HG02870 (cell line): ENCODE measurements around the gene MIPOL1.
"Not testable (repeated sequence)": the region's sequence is repeated elsewhere in the genome, so short reads cannot be mapped to it uniquely, and the experiment has no call there.

Experiments used
- ATAC-seq: cut with Tn5 transposase; IDR thresholded peaks from one replicate; pipeline ENCODE4 v1.9.1; 2021; ENCODE audit warnings: mild to moderate bottlenecking, moderate library complexity; ENCODE audit not compliant: unreplicated experiment

The MIPOL1 gene

DNA sequence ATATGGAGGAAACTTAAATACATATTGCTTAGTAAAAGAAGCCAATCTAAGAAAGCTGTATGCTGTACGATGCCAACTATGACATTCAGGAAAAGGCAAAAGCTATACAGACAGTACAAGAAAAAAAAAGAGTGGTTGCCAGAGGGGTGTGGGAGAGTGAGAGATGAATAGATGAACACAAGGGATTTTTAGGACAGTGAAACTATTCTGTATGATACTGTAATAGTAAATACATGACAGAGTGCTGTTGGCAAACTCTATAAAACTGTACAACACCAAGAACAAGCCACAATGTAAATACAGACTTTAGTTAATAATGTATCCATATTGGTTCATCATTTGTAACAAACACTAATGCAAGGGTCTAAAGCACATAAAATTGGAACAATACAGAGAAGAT, 10.9 kb upstream of the MIPOL1 start:
- ATAC-seq = no peak

DNA sequence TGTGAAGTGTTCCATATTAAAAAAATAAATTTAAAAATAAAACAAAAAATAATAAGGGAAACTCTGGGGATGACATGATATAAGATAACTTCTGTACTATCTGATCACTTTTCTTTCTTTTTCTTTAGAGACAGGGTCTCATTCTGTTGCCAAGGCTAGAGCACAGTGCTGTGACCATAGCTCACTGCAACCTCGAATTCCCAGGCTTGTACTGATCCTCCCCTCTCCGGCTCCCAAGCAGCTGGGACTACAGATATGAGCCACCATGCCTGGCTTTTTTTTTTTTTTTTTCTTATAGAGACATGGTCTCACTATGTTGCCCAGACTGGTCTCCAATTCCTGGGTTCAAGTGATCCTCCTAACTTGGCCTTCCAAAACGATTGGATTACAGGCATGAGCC, 10.4 kb upstream of the MIPOL1 start:
- ATAC-seq = no peak

DNA sequence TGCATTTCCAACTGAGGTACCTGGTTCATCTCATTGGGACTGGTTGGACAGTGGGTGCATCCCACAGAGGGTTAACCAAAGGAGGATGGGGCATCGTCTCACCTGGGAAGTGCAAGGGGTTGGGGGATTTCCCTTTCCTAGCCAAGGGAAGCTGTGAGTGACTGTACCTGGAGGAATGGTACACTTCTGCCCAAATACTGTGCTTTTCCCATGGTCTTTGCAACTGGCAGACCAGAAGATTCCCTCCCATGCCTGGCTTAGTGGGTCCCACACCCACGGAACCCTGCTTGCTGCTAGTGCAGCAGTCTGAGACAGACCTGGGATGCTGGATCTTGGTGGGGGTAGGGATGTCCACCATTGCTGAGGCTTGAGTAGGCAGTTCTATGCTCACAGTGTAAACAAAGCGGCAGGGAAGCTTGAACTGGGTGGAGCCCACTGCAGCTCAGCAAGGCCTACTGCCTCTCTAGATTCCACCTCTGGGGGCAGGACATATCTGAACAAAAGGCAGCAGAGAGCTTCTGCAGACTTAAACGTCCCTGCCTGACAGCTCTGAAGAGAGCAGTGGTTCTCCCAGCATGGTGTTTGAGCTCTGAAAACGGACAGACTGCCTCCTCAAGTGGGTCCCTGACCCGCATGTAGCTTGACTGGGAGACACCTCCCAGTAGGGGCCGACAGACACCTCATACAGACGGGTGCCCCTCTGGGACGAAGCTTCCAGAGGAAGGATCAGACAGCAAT, 9.7 kb upstream of the MIPOL1 start:
- ATAC-seq = not testable (repeated sequence)

DNA sequence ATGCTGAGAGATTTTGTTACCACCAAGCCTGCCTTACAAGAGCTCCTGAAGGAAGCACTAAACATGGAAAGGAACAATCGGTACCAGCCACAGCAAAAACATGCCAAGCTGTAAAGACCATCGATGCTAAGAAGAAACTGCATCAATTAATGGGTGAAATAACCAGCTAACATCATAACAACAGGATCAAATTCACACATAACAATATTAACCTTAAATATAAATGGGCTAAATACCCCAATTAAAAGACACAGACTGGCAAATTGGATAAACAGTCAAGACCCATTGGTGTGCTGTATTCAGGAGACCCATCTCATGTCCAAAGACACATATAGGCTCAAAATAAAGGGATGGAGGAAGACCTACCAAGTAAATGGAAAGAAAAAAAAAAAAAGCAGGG, 8.0 kb upstream of the MIPOL1 start:
- ATAC-seq = not testable (repeated sequence)

DNA sequence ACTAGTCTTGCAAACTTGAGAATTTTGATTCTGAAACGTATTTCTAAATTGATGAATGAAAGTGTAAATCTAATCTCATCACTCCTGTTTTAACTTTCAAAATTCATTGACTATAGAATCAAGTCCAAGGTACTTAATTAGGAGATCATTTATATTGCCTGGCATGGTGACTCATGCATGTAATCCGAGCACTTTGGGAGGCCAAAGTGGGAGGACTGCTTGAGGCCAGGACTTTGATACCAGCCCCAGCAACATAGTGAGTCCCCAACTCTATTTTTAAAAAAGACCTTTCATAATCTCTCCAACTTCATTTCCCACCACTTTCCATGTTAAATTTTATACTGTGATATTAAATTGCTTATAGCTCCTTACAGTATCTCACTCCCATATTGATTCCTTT, 3.0 kb upstream of the MIPOL1 start:
- ATAC-seq = no peak

DNA sequence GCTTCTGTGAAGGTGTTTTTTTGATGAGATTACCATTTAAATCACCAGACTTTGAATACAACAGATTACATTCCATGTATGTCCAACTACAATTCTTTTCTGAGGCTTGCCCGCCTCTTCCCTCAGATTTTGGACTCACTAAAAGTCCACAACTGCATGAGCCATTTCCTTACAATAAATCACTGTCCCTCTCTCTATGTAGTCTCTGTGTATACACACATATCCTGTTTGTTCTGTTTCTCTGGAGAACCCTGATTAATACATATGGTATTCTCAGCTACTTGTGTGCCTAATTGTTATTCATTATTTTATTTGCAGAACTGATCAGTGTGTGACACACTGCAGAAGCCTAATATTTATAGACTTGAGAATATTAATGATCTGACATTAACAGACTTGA, 2.4 kb upstream of the MIPOL1 start:
- no peak for ATAC-seq

DNA sequence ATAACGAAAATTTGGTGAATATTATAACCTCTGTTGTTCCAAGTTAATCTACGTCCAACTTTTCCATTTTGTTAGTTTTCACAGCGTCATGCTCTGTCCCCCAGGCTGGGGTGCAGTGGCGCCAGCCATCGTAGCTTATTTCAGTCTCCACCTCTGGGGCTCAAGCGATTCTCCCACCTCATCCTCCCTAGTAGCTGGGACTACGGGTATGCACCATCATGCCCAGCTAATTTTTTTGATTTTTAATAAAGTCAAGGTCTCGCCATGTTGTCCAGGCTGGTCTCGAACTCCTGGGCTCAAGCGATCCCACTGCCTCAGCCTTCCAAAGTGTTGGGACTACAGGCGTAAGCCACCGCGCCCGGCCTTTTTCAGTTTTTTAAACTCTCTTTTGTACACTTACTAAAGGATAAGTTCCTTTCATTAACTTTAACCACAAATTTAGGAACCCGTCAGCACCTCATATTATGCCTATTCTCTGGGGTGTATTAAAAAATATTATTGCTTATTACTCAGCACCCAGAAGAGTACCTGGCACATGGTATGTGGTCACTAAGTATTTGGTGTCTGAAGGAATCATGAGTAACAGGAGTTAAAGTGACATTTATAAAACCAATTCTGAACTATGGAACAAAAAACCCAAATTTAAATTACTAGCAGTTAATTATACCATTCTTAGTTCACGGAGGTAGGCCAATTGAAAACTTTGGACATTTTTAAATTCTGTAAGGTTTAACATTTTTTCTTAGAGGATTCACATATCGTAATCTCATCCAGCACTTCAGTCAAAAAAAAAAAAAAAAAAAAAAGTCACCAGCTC, 925 bp upstream of the MIPOL1 start:
- no peak for ATAC-seq

DNA sequence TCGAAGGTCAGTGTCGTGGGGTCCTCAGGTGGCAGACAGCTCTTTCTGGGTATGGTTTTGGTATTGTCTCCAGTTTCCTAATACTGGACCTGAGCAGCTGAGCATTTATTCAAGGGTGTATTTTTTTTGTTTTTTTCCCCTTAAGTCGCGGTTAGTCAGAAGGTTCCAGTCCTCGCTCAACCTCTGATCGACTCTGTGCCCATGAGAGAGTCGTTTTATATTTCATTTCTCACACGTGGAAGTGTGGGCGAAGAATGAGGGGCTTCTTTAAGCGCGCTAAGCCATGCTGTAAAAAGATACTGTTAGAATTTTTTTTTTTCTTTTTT, 499 bp downstream of the MIPOL1 start:
- ATAC-seq = no peak

DNA sequence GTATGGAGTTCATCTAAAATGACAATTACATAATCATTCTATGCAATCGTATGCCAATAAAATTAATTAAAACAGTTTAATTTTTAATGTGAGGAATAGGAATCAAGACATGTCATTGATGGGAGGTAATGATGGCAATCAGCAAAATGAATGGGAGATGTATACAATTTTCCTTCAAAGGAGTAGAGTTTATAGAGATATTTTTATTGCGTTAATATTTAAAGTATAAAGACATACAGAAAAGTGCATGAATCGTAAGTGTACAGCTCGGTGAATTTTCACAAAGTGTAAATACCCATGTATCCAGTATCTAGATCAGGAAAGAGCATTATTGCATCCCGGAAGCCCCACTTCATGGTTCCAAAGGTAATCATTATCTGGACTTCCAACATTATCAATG, 1.2 kb downstream of the MIPOL1 start:
- no peak for ATAC-seq

DNA sequence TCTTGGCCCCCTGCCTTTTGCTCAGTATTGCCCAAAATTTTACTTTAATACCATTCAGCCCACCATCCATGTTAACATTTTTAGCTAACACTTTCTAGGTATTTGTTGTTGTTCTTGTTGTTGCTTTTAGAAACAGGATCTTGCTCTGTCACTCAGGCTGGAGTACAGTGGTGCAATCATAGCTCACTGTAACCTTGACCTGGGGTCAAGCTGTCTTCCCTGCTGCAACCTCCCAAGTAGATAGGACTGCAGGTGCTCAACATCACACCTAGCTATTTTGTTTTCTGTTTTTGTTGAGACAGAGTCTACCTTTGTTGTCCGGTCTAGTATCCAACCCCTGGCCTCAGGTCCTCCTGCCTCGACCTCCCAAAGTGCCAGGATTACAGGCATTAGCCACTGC, 4.0 kb downstream of the MIPOL1 start:
- ATAC-seq = no peak

DNA sequence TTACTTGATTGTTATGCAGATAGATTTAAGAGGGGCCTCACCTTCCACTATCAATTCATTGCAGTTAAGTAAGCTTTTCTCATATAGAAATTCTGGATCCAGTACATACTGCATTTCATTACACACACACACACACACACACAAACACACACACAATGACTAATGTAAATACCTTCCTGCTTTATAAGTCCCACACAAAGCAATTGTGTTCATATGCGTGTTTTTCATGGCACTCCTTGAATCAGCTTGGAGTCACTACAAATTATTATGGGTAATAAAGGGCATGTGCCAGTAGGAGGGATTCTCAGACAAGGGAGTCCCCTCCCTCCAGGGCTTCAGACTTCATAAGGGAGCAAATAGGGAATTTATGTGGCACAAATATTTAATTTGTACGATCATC, 4.5 kb downstream of the MIPOL1 start:
- ATAC-seq = no peak

DNA sequence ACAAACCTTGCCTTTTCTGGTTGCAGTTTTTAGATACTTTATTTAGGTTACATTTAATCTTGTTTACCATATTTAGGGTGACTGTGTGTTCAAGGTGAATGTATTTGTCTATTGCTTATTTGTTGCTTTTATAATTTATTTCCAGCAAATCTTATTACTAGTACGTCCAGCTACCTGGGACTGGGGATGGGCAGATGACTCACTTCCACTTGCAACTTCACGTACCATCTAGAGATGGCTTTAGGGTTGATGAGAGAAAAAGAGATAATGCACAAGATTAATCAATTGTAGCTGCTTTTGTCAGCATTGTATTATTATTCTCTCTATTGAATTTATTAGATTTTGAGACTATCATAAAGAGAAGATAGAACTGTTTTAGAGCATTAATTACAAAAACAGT, 5.1 kb downstream of the MIPOL1 start:
- ATAC-seq = no peak

DNA sequence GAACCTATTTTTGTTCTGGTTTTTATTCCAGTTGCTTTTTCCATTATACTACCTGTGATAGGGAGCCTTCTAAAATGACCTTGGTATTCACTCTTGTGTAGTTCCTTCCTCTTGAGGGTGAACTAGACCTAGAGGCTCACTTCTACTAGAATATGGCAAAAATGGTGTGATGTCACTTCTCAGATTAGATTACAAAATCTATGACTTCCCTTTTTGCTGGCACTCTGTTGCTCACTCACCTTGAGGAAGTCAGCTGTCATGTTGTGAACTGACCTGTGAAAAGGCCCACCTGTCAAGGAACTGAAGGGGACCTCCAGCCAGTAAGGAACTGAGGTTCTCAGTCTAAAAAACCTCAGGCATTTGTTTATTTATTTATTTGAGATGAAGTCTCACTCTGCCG, 5.7 kb downstream of the MIPOL1 start:
- no peak for ATAC-seq

DNA sequence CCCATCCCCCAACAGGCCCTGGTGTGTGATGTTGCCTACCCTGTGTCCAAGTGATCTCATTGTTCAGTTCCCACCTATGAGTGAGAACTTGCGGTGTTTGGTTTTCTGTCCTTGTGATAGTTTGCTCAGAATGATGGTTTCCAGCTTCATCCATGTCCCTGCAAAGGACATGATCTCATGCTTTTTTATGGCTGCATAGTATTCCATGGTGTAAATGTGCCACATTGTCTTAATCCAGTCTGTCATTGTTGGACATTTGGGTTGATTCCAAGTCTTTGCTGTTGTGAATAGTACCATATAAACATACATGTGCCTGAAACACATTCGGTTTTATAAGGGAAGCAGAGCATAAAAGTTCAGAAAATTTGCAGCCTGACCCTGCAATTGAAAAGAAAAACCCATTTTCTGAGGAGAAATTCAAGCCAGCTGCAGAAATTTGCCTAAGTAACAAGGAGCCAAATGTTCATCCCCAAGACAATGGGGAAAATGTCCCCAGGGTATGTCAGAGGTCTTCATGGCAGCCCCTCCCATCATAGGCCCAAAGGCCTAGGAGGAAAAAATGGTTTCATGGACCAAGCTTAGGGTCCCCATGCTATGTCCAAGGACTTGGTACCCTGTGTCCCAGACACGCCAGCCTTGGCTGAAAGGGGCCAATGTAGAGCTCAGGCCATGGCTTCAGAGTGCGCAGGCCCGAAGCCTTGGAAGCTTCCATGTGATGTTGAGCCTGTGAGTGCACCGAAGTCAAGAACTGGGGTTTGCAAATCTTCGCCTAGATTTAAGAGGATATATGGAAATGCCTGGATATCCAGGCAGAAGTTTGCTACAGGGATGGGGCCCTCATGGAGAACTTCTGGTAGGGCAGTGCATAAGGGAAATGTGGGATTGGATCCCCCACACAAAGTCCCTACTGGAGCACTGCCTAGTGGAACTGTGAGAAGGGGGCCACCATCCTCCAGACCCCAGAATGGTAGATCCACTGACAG, 8.2 kb downstream of the MIPOL1 start:
- ATAC-seq = not testable (repeated sequence)

DNA sequence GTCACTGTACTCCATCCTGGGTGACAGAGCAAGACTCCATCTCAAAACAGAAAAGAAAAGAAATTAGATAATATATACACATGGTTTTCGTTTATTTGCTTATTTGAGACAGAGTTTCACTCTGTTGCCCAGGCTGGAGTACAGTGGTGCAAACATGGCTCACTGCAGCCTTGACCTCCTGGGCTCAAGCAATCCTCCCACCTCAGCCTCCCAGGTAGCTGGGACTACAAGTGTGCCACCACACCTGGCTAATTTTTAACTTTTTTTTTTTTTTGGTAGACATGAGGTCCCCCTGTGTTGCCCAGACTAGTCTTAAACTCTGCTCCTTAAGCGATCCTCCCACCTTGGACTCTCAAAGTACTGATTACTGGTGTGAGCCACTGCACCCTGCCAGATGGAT, 11.9 kb downstream of the MIPOL1 start:
- not testable (repeated sequence) for ATAC-seq

DNA sequence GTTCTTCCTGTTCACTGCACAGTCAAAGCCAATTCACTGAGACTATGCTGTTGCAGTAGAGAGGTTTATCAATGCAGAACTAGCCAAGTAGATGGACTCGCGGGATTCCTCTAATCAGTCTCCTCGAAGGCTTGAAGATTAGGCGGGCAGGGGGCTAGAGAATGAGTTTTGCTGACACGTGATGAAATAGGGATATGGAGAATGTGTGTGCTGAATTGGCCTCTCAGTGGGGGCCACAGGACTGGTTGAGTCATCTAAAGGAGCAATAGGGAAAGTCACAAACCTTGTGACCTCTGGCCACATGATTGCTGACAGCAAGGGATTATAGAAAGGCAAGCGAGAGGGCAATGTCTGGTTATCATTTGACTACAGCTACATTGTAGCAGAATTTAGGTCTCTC, 12.7 kb downstream of the MIPOL1 start:
- ATAC-seq = no peak

DNA sequence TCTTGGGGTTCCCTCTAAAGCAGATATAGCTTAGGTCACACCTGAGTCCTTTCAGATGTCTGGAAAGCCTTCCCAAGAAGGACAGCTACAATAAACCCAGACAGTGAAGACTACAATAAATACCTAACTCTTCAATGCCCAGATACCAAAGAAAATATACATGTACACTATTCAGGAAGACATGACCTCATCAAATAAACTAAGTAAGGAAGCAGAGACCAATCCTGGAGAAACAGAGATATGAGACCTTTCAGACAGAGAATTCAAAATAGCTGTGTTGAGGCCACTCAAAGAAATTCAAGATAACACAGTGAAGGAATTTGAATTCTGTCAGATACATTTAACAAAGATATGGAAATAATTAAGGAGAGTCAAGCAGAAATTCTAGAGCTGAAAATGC, 15.3 kb downstream of the MIPOL1 start:
- ATAC-seq = no peak

DNA sequence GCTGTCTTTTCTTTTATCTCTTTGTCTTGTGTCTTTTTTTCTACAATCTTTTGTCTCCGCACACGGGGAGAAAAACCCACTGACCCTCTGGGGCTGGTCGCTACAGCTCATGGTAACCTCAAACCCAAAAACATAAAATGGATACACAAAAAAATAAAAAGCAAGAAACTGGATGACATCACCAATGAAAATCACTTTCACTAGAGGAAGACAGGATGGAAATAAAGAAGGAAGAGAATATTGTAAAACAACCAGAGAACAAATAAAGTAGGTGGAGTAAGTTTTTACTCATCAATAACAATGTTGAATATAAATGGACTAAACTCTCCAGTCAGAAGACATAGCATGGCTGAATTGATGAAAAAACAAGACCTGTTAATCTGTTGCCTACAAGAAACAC, 17.6 kb downstream of the MIPOL1 start:
- ATAC-seq = no peak

DNA sequence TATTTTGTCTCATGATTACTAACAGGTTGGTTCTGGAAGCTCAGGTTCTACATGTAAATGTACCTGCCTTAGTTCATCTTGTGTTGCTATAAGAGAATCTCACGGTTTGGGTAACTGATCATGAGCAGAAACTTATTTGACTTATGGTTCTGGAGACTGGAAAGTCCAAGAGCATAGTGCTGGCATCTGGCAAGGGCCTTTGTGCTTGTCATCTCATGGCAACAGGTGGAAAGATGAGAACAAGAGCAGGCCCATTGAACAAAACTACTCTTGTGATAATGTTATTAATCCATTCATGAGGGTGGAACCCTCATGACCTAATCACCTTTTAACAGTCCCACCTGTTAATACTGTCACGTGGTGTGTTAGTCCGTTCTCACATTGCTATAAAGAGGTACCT, 23.3 kb downstream of the MIPOL1 start:
- no peak for ATAC-seq

DNA sequence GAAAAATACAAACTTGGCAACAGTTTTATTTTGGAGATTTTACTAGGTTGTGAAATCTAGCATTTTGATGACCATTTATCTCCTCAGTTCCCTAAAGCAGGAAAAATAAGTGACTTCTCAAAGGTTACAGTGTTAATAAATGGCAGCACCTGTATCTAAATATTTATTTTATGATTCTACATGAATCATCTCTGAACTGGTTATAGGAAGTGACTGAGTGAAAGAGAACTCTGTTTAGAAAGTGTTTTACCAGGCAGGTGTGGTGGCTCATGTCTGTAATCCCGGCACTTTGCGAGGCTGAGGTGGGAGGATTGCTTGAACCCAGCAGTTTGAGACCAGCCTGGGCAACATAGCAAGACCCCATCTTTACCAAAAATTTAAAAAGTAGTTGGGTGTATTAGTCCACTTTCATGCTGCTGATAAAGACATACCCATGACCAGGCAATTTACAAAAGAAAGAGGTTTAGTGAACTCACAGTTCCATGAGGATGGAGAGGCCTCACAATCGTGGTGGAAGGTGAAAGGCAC, 26.3 kb downstream of the MIPOL1 start:
- ATAC-seq = no peak

DNA sequence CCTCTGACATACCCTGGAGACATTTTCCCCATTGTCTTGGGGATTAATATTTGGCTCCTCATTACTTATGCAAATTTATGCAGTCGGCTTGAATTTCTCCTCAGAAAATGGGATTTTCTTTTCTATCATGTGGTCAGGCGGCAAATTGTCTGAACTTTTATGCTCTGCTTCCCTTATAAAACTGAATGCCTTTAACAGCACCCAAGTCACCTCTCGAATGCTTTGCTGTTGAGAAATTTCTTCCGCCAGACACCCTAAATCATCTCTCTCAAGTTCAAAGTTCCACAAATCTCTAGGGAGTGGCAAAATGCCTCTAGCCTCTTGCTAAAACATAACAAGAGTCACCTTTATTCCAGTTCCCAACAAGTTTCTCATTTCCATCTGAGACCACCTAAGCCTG, 27.9 kb downstream of the MIPOL1 start:
- not testable (repeated sequence) for ATAC-seq
